GM19099 (cell line): ENCODE measurements around the gene NEK7.

Experiments
- POLR2A ChIP-seq: IDR thresholded peaks from 3 replicates; pipeline ENCODE4 v1.6.1; 2011; ENCODE audit warnings: low read depth; ENCODE audit not compliant: insufficient read length; ENCODE audit errors: extremely low read depth

The NEK7 gene

DNA sequence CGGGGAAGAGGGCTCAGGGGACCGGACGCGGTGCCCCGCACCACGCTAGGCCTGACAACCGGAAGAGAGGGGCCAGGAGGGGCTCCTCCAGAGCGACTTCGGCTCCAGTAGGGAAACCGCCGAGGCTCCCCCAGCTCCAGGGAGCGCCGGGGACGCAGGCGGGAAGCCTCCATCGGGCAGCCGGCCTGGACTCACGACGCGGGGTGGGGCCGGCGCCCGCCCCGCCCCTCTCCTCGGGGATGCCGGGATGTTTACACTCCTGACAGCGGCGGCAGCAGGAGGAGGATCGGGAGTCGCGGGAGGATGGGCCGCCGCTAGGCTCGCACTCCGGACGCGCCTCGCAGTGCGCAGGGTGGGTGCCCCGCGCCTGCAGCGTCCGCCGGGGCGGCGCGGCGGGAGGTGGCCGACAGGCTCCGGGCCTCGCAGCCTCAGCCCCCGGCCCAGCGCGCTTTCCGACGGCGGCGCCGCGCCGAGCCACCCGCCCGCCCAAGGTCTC, at the start of gene NEK7:
Gene NEK7, plus strand, starts transcription at position 254 of the 496 bp plus-strand sequence. CDS start 75,583 bp downstream, outside the sequence.
- peak; percentile 69 for TF ChIP-seq POLR2A

DNA sequence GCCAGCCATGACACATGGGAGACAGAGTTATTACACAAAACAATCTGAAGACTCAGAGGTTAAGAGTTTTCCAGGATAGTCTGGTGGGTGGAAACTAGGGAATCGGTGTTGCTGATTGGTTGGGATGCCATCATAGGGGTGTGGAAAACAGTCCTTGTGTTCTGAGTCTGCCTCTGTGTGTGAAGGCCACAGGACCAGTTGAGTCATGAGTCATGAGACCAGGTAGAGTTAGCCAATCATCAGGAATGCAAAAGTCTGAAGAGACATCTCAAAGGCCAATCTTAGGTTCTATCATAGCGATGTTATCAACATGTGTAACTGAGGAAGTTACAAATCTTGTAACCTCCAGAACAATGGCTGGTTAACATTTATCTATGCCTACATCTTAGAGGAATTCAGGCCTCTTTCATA, 49.7 kb upstream of the NEK7 start:
- no peak for TF ChIP-seq POLR2A

DNA sequence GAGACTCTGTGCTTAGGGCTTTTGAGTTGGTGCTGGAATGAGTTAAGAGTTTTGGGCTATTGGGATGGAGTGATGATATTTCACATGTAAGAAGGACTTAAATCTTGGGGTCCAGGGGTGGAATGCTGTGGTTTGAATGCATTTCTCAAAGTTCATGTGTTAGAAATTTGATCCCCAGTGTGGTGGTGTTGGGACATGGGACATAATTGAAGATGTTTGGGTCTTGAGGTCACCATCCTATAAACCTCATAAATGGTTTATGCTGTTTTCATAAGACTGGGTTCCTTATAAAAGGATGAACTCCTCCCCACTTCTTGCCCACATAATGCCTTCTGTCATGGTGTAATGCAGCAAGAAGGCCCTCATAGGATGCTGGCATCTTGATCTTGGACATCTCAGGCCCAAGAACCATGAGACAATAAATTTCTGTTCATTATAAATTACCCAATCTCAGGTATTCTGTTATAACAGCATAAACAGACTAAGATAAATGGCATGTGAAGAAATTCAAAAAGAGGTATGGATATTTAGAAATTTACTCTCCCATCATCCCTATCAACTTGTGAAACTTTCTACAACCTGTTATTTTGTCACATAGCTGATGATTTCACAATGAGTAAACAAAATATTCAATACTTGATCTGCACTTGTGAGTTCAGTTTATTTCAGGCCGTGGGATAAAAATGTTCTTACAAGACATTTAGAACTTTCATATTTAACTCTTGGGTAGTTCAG, 48.0 kb upstream of the NEK7 start:
- TF ChIP-seq POLR2A: no peak

- no peak for TF ChIP-seq POLR2A
These were observed 47.5 kb upstream of the NEK7 start for GRCh38 chr1:198109371-198109715.

- TF ChIP-seq POLR2A: no peak
These were observed 43.5 kb upstream of the NEK7 start for GRCh38 chr1:198113342-198113750.

- TF ChIP-seq POLR2A: no peak
These were observed 40.7 kb upstream of the NEK7 start for GRCh38 chr1:198116069-198116468.

DNA sequence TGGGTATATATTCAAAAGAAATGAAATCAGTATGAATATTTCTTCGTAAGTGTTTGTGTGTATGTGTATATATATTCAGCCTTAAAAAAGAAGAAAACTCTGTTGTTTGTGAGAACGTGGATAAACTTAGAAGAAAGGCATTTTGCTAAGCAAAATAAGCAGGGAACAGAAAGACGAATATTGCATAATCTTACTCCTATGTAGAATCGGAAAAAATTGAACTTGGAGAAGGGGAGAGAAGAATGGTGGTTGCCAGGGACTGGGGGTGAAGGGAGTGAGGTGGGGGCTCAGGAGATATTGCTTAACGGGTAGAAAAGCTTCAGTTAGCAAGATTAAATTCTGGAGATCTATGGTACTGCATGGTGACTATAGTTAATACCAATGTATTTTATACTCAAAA, 40.3 kb upstream of the NEK7 start:
- TF ChIP-seq POLR2A: no peak

DNA sequence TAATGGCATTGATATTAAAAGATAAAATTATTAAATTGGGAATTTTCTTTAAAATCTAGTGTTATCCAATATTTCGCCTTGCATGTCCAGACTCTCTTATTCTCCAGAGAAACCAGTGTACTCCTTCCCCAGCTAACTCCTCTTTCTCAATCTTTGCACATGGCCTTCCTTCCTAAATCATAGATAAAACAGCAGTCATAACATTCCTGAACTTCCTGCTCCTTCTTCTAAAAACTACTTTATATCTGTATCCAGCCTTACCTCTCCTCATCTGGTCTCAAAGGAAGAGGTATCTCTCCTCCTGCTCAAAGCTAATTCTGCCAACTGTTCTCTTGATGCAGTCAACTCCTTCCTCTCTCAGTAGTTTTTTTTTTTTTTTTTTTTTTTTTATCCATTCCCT, 39.5 kb upstream of the NEK7 start:
- no peak for TF ChIP-seq POLR2A

GRCh38 chr1:198118134-198118533, 38.7 kb upstream of the NEK7 start:
- TF ChIP-seq POLR2A: no peak

DNA sequence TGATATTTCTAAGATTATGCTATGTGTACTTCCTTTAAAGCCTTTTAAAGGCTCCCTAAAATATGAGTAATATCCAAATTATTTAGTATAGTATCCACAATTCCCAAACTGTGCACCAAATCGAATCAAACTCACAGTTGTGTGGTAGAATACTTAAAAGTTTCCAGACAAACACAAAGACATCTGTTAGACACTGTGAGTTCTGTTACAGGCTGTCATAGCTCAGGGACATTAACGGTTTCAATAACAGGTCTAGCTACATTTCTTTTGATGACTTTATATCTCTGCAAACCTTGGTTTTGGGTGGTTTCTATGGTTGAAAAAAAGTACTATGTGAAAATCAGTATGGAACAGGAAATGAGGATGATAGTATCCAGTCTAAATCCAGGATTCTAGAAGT, 36.9 kb upstream of the NEK7 start:
- no peak for TF ChIP-seq POLR2A

GRCh38 chr1:198121056-198121826, 35.6 kb upstream of the NEK7 start:
- no peak for TF ChIP-seq POLR2A

GRCh38 chr1:198122693-198123092, 34.1 kb upstream of the NEK7 start:
- no peak for TF ChIP-seq POLR2A

GRCh38 chr1:198123133-198123532, 33.7 kb upstream of the NEK7 start:
- no peak for TF ChIP-seq POLR2A

- TF ChIP-seq POLR2A: no peak
These were observed 32.1 kb upstream of the NEK7 start for GRCh38 chr1:198124673-198125072.

- TF ChIP-seq POLR2A: no peak
These were observed 30.6 kb upstream of the NEK7 start for GRCh38 chr1:198125995-198126735.
